HG03060 (cell line): ENCODE data around the gene C13orf42.

Experiments used
- ATAC-seq: cut with Tn5 transposase; IDR thresholded peaks from one replicate; pipeline ENCODE4 v1.9.1; 2021; ENCODE audit warnings: low read depth, moderate number of reproducible peaks; ENCODE audit not compliant: unreplicated experiment

The C13orf42 gene

GRCh38 chr13:51111174-51111573, at the start of gene C13orf42:
C13orf42 (minus strand) TSS chr13:51111274; CDS start chr13:51111209, 65 bp downstream.
- ATAC-seq: no peak

DNA sequence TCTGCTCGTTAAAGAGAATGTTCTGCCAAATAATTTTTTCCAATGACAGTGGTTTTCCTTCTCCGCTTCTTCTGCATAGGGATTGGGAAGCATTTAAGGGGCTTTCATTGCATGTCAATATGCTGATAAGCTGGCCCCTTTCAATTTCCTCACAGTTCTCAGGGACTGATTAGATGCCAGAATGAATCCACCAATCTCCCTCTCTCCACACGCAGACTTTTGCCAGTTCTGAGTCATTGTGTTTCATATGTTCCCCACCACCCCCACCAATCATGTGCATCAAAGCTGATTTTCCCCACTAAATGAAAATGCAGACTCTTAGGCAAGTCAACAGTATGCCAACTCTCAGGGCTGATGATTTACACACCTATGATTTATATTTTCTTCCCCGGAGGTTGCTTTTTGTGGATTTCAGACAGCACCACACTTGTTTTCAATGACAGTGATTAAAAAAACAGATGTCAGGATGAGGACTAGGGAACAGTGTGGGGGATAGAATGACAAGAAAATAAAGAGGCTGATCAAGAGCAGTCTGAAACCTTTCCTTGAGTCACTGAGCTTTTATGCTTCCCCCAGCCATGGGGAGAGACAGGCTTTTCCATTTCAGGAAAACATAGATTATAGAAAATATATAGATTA, 47.9 kb upstream of the C13orf42 start:
- no peak for ATAC-seq

- ATAC-seq: no peak
Observed at GRCh38 chr13:51158365-51158764, 47.3 kb upstream of the C13orf42 start.

- ATAC-seq: no peak
Observed at GRCh38 chr13:51156648-51157047, 45.6 kb upstream of the C13orf42 start.

DNA sequence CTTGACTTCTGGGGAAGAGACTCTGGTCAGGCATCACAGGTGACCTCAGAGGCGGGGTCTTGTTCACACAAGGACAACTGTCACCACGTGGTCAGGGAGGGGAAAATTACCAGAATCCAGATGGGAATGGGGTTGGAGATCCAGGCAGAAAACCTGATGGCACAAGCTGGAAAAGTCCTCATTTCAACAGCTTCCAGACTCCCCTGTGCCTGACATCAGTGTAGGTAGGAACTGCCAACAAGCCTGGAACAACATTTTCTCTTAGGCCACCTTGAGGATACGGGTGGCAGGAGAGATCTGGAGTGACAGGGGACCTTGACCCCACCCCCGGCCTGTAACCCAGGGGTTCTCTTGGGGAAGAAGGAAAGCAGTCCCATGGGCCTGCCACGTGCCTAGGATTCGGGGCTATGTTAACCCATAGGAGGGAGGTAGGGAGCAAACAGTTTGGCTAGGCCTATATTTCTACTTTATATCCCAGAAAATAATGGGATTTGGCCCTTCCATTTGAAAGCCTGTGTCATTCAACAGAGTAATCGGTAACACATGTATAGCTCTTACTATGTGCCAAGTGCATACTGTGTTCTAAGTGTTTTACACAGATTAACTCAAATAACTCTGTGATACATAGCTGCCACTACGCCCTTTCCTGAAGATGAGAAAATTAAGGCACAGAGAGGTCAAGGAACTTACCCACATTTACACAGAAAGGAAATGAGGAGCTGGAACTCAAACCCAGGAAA, 44.9 kb upstream of the C13orf42 start:
- ATAC-seq: no peak

GRCh38 chr13:51155161-51155560, 44.1 kb upstream of the C13orf42 start:
- no peak for ATAC-seq

DNA sequence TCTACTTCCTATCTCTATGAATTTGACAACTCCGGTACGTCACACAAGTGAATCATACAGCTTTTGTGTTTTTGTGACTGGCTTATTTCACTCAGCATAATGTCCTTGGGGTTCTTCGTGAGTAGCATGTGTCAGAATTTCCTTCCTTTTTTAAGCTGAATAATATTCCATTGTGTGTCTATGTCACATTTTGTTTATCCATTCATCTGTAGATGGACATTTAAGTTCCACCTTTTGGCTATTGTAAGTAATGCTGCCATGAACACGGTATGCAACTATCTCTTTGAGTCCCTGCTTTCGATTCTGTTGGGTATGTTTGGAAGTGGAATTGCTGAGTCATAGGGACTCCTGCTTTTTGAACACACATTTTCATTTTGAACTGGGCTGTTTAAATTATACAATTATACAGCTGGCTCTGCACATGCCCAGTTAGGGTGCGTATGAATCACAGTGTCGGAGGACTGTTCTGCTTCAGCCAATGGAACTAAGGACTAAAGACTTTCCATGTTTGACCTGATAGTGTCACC, 43.0 kb upstream of the C13orf42 start:
- no peak for ATAC-seq

- no peak for ATAC-seq
Observed at GRCh38 chr13:51153527-51153926, 42.5 kb upstream of the C13orf42 start.

- ATAC-seq: no peak
Observed at GRCh38 chr13:51152701-51153100, 41.6 kb upstream of the C13orf42 start.

DNA sequence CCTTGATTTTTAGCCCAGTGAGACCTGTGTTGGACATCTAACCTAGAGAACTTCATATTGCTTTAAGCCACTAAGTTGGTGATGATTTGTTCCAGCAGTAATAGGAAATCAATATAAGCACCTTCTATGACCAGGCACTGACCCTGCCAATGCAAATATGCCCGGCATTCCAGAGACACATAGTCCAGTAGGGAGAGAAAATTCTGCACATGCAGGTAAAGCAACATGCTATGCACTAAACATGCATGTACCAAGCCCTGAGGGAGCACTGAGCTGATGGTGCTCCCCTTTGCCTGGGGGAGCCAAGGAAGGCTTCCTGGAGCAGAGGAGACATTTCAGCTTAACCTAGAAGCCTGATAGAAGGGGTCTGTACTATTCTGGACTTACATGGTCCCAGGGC, 40.4 kb upstream of the C13orf42 start:
- ATAC-seq: no peak

DNA sequence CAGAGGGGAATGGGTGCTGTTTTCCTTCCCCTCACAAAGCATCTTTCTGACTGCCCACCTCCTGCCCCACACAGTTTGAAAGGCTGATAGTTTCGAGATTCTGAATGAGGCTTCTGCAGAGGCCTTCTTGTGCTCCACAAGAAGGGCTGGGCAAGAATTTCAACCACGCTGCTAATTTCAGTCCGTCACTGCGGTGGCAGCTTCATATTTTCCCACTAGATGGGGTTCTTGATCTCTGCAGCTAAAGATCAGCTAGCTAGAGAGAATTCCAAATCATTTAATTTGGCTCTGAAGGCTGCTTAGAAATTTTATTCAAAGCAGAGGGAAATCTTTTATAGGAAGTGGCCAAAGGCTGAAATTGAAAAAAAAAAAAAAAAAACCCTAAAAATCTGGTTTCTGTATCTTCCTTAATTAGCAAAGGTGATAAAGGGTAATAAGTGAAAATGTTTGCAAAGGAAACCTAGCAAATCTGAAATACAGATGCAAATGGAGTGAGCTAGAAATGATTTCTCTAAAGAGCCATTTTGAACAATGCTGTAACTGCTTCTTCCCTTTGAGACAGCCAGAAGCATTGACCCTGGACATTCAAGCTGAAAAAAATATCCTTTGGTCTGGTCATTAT, 38.0 kb upstream of the C13orf42 start:
- ATAC-seq: no peak

DNA sequence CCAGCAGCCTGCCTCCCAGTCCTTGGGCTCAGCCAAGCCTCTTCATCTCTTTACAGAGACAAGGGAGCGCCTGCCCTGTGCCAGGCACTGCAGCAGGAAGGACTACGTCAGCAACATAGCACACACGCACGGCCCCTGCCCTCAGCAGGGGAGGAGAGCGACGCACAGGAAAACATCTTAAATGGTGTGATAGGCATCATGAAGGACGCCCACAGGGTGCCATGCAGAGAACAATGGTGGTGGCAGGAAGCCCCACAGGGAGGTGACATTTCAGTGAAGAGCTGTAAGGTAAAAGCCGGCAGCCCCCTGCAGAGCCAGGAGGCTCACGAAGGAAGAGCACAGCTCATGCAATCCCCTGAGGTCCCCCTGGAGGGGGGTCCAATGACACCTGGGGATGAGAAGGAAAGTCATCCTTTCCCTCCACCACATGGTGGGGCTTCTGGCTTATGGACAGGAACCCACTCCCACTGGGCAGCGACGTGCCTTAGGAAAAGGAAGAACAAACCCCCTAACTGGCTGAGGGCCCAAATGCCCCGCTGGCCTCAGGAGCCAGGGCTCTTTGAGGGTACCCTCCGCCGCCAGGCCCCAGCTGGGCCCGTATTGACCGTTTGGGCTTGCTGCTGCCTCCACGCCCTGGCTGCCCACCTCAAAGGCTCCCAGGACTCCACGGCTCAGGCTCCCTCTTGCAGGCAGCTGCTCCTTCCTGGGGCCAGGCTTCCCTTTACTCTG, 37.3 kb upstream of the C13orf42 start:
- no peak for ATAC-seq

DNA sequence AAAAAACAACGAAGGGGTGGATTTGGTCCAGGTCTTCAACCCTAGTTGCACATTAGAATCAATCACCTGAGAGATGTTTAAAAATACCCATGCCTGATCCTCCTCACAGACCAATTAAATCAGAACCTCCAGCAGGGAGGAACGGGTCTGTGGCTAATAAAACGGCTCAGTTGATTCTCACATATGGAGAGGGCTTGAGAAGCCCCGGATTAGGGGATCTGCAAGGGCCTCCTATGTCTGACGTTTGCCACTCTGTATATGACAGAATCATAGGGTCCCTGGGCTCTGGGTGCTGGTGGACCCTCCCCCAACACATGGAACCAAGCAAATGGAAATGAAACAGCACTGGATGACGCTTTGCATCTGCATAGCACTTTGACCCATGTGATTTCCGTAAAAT, 36.7 kb upstream of the C13orf42 start:
- no peak for ATAC-seq

- ATAC-seq: no peak
Observed at GRCh38 chr13:51146667-51147066, 35.6 kb upstream of the C13orf42 start.

- ATAC-seq: no peak
Observed at GRCh38 chr13:51137250-51137649, 26.2 kb upstream of the C13orf42 start.

DNA sequence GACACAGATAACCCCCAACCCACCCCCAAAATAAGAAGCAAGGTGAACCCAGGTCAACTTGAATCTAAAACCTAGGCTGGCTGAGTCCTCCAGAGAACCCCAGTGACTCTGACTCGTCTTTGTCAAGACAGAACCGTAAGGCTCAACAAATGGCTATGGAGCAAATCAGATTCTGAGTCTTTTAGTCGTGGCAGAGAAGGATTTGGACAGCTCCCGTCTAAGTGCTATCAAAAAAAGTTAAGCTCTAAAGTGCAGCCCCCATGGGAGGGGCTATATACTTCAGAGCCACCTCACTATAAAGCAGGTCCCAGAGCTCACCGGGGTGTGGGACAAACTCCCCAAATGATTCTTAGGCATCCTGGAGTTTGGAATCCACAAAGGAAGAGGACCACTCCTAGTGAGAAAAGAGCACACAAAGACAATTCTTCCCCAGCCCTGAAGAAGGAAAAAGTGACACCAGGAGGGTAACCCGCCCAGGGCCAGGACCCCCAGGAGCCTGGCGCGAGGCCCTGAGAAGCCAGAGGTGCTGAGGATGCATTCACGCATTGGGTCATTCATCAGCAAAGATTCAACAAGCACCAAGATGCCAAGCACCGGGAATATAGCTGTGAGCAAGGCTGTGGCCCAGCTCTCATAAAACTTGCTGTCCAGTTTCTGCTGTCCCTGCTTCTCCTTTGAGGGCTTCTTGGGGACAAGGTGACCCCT, 25.4 kb upstream of the C13orf42 start:
- ATAC-seq: no peak

GRCh38 chr13:51134763-51135365, 23.8 kb upstream of the C13orf42 start:
- ATAC-seq: no peak

- ATAC-seq: no peak
Observed at GRCh38 chr13:51130348-51130747, 19.3 kb upstream of the C13orf42 start.

DNA sequence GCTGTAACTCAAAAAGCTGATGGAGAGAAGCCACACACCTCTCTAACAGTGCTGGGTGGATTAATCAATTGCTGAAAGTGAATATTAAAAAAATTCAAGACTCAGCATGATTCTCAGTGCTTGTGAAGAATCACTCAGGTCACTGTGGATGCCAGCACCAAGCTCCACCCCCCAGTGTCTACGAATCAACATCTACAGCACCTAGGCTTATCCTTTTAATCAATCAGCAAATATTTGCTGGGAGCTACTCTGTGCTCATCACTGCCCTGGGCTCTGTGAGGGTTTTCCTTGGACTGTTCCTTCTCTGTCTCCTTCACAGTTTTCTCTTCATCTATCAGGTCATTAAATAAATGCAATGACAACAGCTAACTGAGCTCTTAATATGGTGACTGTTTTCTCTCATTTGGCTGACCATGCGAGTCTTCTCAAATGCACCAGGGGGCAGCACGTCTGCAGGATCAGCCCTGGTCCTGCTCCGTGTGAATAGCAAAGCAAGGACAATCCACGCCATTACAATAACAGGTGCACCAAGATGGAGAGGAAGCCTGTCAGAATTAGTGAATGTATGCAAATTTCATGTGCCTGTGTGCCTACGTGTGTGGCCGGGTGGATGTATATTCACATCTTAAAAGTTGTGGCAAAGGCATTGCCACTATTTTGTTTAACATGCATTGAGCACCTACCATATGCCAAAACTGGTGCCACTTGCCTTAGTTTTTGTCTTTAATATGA, 14.6 kb upstream of the C13orf42 start:
- peak; percentile 62 for ATAC-seq
